ENCODE results near the gene MAGI2.

The MAGI2 gene

DNA sequence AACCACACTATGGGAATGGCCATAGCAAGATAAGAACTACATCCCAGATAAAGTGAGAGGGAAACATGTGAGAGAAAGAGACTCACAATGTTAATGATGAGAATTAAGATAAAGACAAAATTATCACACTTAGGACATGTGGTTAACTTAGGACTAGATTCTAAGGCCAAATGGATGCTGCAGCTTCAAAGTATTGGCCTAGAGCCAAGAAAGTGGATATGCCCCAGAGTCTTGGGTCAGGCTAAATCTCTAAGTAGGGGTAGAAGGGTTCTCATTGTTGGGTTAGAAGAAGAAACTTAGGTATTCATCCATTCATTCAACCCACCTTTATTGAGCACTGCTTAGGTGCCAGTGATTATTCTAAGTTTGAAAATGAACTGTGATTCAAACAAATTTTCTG, 836.9 kb downstream of the MAGI2 start:
- DNase-seq (ENCODE audit: extremely low read depth, low read depth), result no peak
- TF ChIP-seq, protein P1, sequence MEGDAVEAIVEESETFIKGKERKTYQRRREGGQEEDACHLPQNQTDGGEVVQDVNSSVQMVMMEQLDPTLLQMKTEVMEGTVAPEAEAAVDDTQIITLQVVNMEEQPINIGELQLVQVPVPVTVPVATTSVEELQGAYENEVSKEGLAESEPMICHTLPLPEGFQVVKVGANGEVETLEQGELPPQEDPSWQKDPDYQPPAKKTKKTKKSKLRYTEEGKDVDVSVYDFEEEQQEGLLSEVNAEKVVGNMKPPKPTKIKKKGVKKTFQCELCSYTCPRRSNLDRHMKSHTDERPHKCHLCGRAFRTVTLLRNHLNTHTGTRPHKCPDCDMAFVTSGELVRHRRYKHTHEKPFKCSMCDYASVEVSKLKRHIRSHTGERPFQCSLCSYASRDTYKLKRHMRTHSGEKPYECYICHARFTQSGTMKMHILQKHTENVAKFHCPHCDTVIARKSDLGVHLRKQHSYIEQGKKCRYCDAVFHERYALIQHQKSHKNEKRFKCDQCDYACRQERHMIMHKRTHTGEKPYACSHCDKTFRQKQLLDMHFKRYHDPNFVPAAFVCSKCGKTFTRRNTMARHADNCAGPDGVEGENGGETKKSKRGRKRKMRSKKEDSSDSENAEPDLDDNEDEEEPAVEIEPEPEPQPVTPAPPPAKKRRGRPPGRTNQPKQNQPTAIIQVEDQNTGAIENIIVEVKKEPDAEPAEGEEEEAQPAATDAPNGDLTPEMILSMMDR (IDR thresholded peaks at IDR 0.05; ENCODE audit: low read depth, low read length), result no peak

DNA sequence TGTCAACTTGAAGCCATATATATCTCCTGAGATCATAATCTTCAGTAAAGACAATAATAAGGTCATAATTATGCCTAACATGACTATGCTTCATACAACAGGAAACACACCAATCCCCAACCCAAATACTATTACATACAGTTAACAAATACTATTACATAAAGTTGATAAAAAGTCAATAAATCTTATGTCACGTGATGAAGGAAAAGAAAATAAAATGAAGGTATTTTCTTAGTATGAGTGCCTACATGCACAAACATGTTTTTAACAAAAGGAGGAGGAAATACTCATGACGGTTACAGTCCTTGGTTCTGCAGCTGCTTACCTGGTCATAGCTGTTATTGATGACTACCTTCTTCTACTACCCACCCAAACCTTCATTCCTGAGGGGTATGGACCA, 844.2 kb downstream of the MAGI2 start:
- TF ChIP-seq, protein P1 (IDR thresholded peaks at IDR 0.05; ENCODE audit: low read depth, low read length), result no peak
- no peak for DNase-seq (ENCODE audit: extremely low read depth, low read depth)

DNA sequence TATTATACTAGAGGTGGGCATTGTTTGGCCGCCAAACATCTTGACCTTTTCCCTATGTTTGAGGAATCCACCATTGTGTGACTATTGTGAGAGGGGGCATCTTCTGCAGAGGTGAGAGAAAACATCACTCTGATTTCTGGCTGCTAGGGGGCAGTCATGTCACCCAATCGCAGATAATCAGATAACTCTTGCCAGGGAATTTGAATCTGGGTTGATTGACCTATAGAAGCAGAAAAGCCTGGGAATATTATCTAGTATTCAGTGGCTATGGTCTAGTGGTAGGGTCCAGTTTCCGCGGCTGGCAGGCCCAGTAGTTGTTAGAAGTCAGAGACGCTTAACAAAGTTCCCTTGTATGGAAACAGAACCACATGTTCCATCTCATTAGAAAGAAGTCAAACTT, 846.4 kb downstream of the MAGI2 start:
- DNase-seq (ENCODE audit: extremely low read depth, low read depth), result no peak
- TF ChIP-seq, protein P1 (IDR thresholded peaks at IDR 0.05; ENCODE audit: low read depth, low read length), result no peak

DNA sequence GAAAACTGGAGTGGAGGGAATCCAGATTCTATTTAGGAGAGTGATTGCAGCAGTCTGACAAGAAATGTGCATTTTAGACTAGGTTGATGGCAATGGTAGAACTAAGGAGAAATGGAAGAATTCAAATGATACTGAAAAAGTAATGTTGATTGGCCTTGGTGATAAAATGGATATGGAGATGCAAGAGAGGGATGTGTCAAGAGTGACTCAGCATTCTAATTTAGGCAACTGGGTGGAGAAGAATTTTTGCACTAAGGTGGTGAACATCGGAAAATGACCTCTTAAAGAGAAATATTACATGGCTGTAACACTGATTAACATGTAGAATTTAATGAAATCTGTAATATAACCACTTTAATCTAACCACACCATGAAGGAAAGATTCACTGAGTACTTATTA, 848.3 kb downstream of the MAGI2 start:
- no peak for DNase-seq (ENCODE audit: extremely low read depth, low read depth)
- TF ChIP-seq, protein P1 (IDR thresholded peaks at IDR 0.05; ENCODE audit: low read depth, low read length), result no peak

DNA sequence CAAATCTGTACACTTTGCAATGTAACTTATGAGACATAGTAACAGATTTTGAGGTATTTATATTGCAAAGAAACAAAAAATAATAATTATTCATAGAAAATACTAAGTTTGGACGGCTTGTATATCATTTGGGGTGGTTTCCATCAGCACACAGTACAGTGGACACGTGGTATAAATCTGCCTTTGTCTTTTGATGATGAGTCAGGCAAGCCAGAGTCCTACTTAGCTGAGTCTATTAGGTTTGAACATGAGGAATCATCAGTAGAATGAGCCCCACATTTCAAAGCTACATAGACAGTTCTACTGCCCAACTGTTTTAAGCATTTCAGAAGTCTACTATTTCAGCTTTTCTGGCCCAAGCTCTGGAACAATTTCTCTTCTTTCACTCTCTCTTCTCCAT, 851.7 kb downstream of the MAGI2 start:
- TF ChIP-seq, protein P1 (IDR thresholded peaks at IDR 0.05; ENCODE audit: low read depth, low read length), result no peak
- DNase-seq (ENCODE audit: extremely low read depth, low read depth), result no peak

DNA sequence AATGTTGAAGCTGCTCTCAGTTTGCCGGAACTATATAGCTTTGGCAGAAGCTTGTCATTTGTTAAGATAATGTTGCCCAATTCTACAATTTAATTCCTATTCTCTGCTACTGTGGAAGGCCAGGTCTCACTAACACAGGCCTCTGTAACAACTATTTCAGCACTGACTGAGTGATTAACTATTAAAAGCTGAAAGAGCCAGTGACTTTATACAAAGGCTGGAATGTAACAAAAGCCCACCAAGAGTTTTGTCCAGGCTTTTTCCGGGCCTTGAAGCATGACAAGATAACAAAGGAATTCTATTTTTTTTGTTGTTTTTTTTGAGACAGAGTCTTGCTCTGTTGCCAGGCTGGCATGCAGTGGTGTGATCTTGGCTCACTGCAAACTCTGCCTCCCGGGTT, 859.3 kb downstream of the MAGI2 start:
- DNase-seq (ENCODE audit: extremely low read depth, low read depth), result no peak
- TF ChIP-seq, protein P1 (IDR thresholded peaks at IDR 0.05; ENCODE audit: low read depth, low read length), result no peak

DNA sequence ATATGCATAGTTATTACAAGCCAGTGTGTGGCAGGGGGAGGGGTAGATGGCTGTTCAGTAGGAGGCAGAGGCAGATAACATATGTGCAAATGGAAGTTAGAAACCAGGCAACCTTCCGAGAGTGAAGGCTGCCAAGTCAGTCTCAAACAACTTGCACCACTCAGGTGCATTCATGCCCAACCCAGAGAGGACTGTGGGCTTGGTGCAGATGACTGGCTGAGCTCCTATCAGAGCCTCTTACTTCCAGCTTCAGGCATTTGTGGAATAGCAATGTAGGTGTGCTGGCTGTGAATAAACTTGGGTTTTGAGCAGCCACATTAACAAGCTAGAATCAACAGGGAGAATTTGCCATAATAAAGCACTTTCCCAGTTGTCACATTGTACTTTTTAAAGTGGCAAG, 865.1 kb downstream of the MAGI2 start:
- TF ChIP-seq, protein P1 (IDR thresholded peaks at IDR 0.05; ENCODE audit: low read depth, low read length), result no peak
- DNase-seq (ENCODE audit: extremely low read depth, low read depth), result no peak

All from AG09319 (cell line).